ENCODE results near the gene RORB.

- TF ChIP-seq POLR2AphosphoS5 (IDR thresholded peaks at IDR 0.05; ENCODE audit: borderline replicate concordance, low read depth, low read length) (no peak), EZH2 (IDR thresholded peaks at IDR 0.05) (no peak)
Measured at GRCh38 chr9:74639112-74639511, 142.0 kb downstream of the RORB start.

All from SK-N-MC (cell line).